SK-N-SH treated with all-trans-retinoic acid at 6 μM for 48 hours (cell line): Measurements from ENCODE around the gene IL6.

Experiments used
- ARNTL ChIP-seq: fragments of 450-650 bp; formaldehyde crosslinking; IDR thresholded peaks from 2 replicates; pipeline ENCODE4 v1.5.0; 2020; ENCODE audit warnings: low read depth, mild to moderate bottlenecking, moderate library complexity, borderline replicate concordance
- CSDC2 ChIP-seq: fragments of 250-450 bp; sonication (Bioruptor Pico); IDR thresholded peaks from 2 replicates; pipeline ENCODE4 v1.5.0; 2020; ENCODE audit warnings: mild to moderate bottlenecking, moderate library complexity
- GLIS3 ChIP-seq: fragments of 250-450 bp; sonication (Bioruptor Pico); IDR thresholded peaks from 2 replicates; pipeline ENCODE4 v1.5.0; 2020; ENCODE audit warnings: mild to moderate bottlenecking, moderate library complexity
- POU6F1 ChIP-seq: fragments of 250-450 bp; sonication (Bioruptor Pico); IDR thresholded peaks from 2 replicates; pipeline ENCODE4 v1.8.0; 2021; ENCODE audit warnings: low read depth, mild to moderate bottlenecking, moderate library complexity, borderline replicate concordance
- RARB ChIP-seq: fragments of 250-450 bp; sonication (Bioruptor Pico); IDR thresholded peaks from 2 replicates; pipeline ENCODE4 v1.8.0; 2021; ENCODE audit warnings: mild to moderate bottlenecking, moderate library complexity
- SNAI2 ChIP-seq: fragments of 250-450 bp; sonication (Bioruptor Pico); IDR thresholded peaks from 2 replicates; pipeline ENCODE4 v1.5.0; 2020; ENCODE audit warnings: mild to moderate bottlenecking, moderate library complexity
- TOX ChIP-seq: fragments of 250-450 bp; sonication (Bioruptor Pico); IDR thresholded peaks from 2 replicates; pipeline ENCODE4 v1.8.0; 2021; ENCODE audit warnings: mild to moderate bottlenecking, moderate library complexity, borderline replicate concordance
- TSHZ2 ChIP-seq: fragments of 250-450 bp; sonication (Bioruptor Pico); IDR thresholded peaks from 2 replicates; pipeline ENCODE4 v1.5.0; 2020; ENCODE audit warnings: mild to moderate bottlenecking, moderate library complexity
- ZFP3 ChIP-seq: fragments of 250-450 bp; sonication (Bioruptor Pico); IDR thresholded peaks from 2 replicates; pipeline ENCODE4 v1.5.0; 2020; ENCODE audit warnings: mild to moderate bottlenecking, moderate library complexity
- ZNF565 ChIP-seq: fragments of 450-650 bp; formaldehyde crosslinking; conservative IDR thresholded peaks from 2 replicates; pipeline ENCODE4 v1.5.0; 2020; ENCODE audit warnings: low read depth, mild to moderate bottlenecking, moderate library complexity
- ZNF70 ChIP-seq: fragments of 450-650 bp; formaldehyde crosslinking; IDR thresholded peaks from 2 replicates; pipeline ENCODE4 v1.5.0; 2020; ENCODE audit warnings: mild to moderate bottlenecking, moderate library complexity
- ZNF8 ChIP-seq: fragments of 450-650 bp; formaldehyde crosslinking; IDR thresholded peaks from 2 replicates; pipeline ENCODE4 v1.5.0; 2020; ENCODE audit warnings: mild to moderate bottlenecking, moderate library complexity
- TF ChIP-seq, protein P1 (sequence below): fragments of 250-450 bp; sonication (Bioruptor Pico); IDR thresholded peaks from 2 replicates; pipeline ENCODE4 v1.5.1; 2020; ENCODE audit warnings: low read depth, mild to moderate bottlenecking, moderate library complexity
- TF ChIP-seq, protein P2 (sequence below): fragments of 250-450 bp; sonication (Bioruptor Pico); IDR thresholded peaks from 2 replicates; pipeline ENCODE4 v1.8.0; 2020; ENCODE audit warnings: mild to moderate bottlenecking, moderate library complexity, borderline replicate concordance

DNA sequence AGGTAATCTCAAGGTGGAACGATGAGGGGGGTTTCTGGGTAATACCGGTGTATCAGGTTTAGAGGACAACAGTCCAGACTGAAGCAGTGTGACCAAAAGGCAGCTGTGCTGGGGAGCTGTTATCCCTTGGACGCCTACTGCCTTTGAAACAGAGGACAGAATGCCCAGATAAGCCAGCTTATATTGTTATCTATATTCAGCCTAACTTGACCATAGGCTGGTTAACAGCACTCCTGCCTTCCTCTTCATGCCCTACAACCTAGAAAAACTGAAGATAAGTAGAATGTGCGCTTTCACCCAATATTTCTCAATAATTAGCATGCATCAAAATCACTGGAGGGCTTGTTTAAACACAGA, 44.9 kb downstream of the IL6 start:
- TF ChIP-seq ZNF70 (CRISPR knock-in tag) (no peak), CSDC2 (CRISPR knock-in tag) (no peak), ZFP3 (CRISPR knock-in tag) (no peak), ARNTL (CRISPR knock-in tag) (no peak), GLIS3 (no peak), TOX (no peak), POU6F1 (CRISPR knock-in tag) (no peak), RARB (CRISPR knock-in tag) (no peak), SNAI2 (no peak), TSHZ2 (no peak), ZNF565 (CRISPR knock-in tag) (no peak), ZNF8 (no peak)
- TF ChIP-seq, protein P1, sequence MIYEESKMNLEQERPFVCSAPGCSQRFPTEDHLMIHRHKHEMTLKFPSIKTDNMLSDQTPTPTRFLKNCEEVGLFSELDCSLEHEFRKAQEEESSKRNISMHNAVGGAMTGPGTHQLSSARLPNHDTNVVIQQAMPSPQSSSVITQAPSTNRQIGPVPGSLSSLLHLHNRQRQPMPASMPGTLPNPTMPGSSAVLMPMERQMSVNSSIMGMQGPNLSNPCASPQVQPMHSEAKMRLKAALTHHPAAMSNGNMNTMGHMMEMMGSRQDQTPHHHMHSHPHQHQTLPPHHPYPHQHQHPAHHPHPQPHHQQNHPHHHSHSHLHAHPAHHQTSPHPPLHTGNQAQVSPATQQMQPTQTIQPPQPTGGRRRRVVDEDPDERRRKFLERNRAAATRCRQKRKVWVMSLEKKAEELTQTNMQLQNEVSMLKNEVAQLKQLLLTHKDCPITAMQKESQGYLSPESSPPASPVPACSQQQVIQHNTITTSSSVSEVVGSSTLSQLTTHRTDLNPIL (CRISPR knock-in tag): no peak
- TF ChIP-seq, protein P2, sequence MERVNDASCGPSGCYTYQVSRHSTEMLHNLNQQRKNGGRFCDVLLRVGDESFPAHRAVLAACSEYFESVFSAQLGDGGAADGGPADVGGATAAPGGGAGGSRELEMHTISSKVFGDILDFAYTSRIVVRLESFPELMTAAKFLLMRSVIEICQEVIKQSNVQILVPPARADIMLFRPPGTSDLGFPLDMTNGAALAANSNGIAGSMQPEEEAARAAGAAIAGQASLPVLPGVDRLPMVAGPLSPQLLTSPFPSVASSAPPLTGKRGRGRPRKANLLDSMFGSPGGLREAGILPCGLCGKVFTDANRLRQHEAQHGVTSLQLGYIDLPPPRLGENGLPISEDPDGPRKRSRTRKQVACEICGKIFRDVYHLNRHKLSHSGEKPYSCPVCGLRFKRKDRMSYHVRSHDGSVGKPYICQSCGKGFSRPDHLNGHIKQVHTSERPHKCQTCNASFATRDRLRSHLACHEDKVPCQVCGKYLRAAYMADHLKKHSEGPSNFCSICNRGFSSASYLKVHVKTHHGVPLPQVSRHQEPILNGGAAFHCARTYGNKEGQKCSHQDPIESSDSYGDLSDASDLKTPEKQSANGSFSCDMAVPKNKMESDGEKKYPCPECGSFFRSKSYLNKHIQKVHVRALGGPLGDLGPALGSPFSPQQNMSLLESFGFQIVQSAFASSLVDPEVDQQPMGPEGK (CRISPR knock-in tag): no peak
